Panc1 (cell line): ENCODE results near the gene SEC14L5. TPM values are rescaled to one million over a fixed set of nuclear protein-coding genes. Genes with fewer than 3 reads are reported as not detected.

ENCODE experiments used
- ATAC-seq: fragments of 200-7000 bp; cut with Tn5 transposase; 2 replicates; pipeline ENCODE4 v1.9.1; 2020; ENCODE audit warnings: mild to moderate bottlenecking, moderate library complexity
- BruUV-seq: library from RNA; stranded (reverse); fragments of 400-500 nt; replicated peaks from 2 replicates; lab custom pipeline; 2021; lab: Mats Ljungman, UMichigan
- CTCF ChIA-PET: fragments of 300-600 bp; sonication (Branson Sonifier 250); formaldehyde crosslinking; loops from one replicate; lab custom pipeline; 2022; ENCODE audit warnings: antibody characterized with exemption; lab: Charles Lee
- POLR2A ChIA-PET: fragments of 300-600 bp; sonication (Branson Sonifier 250); formaldehyde crosslinking; loops from one replicate; lab custom pipeline; 2022; ENCODE audit warnings: antibody characterized with exemption; lab: Charles Lee
- DNase-seq: peaks from one replicate; pipeline ENCODE4 v3.0.0-alpha.2; 2010; ENCODE audit warnings: low read depth, low spot score
- H3K27ac ChIP-seq: 2 replicates; pipeline ENCODE4 v1.5.1; 2011; ENCODE audit warnings: mild to moderate bottlenecking, low read length, inconsistent platforms
- H3K27me3 ChIP-seq: fragments of 200-500 bp; sonication (Bioruptor generic); 2 replicates; pipeline ENCODE4 v1.6.0; 2014; ENCODE audit warnings: low read length, inconsistent platforms; ENCODE audit not compliant: control insufficient read depth, insufficient read depth
- H3K36me3 ChIP-seq: fragments of 200-500 bp; sonication (Bioruptor generic); 2 replicates; pipeline ENCODE4 v1.5.1; 2014; ENCODE audit warnings: inconsistent platforms, mild to moderate bottlenecking, low read length, moderate library complexity; ENCODE audit not compliant: control insufficient read depth, insufficient read depth
- H3K4me1 ChIP-seq: 2 replicates; pipeline ENCODE4 v1.5.1; 2011; ENCODE audit warnings: inconsistent platforms, mild to moderate bottlenecking, low read length, moderate library complexity; ENCODE audit not compliant: control insufficient read depth, insufficient read depth
- H3K4me3 ChIP-seq, 2 experiments: 2 replicates each; pipeline ENCODE4 v1.5.1; 2011 to 2012; ENCODE audit warnings: low read depth in 2 of 2, low read length in 2 of 2, mild to moderate bottlenecking in 2 of 2, inconsistent platforms in 1 of 2, moderate library complexity in 1 of 2
- H3K9me3 ChIP-seq: fragments of 200-500 bp; sonication (Bioruptor generic); 2 replicates; pipeline ENCODE4 v1.5.1; 2014; ENCODE audit warnings: low read depth, mild to moderate bottlenecking, inconsistent platforms, low read length, moderate library complexity; ENCODE audit not compliant: control insufficient read depth, insufficient read depth
- POLR2AphosphoS5 ChIP-seq: IDR thresholded peaks from 2 replicates; pipeline ENCODE4 v1.6.1; 2012; ENCODE audit warnings: mild to moderate bottlenecking, low read depth, low read length, moderate library complexity
- SIN3A ChIP-seq: IDR thresholded peaks from 2 replicates; pipeline ENCODE4 v1.6.1; 2012; ENCODE audit warnings: low read depth, mild to moderate bottlenecking, low read length, moderate library complexity, borderline replicate concordance; ENCODE audit not compliant: insufficient read depth
- TCF7L2 ChIP-seq: IDR thresholded peaks from 2 replicates; pipeline ENCODE4 v1.6.1; 2011; ENCODE audit warnings: mild to moderate bottlenecking, low read depth, low read length, inconsistent platforms
- in situ Hi-C: cut with HindIII; loops from 2 replicates; pipeline ENCODE4 v1.10.0; 2016; ENCODE audit warnings: low sequenced_read_pairs, low pct_unique_long_range_greater_than_20kb
- intact Hi-C: fragments of 100-400 bp; cut with micrococcal nuclease; formaldehyde crosslinking; loops from one replicate; pipeline ENCODE4 v1.10.0; 2022; ENCODE audit not compliant: unreplicated experiment
- total RNA-seq: library from RNA; stranded (reverse); gene quantifications from one replicate; pipeline ENCODE4 v1.2.1, GENCODE V29; 2021; ENCODE audit not compliant: unreplicated experiment
- TF ChIP-seq, protein P1 (sequence below): fragments of 450-650 bp; IDR thresholded peaks from 2 replicates; pipeline ENCODE4 v1.5.1; 2017; ENCODE audit warnings: mild to moderate bottlenecking
- TF ChIP-seq, protein P2 (sequence below), 2 experiments: IDR thresholded peaks; 2 replicates each; pipeline ENCODE4 v1.6.1; 2011 to 2012; ENCODE audit warnings: low read depth in 2 of 2, control low read depth in 1 of 2, low read length in 1 of 2, mild to moderate bottlenecking in 1 of 2, moderate library complexity in 1 of 2; ENCODE audit not compliant: insufficient read depth in 1 of 2

The SEC14L5 gene
- total RNA-seq, 1 experiment from 2014 or later: 0.26 TPM

GRCh38 chr16:5060073-5060641 is 102.0 kb downstream of the SEC14L5 start:
- in situ Hi-C loops: no loop called here
- H3K27ac ChIP-seq: no peak overlapping the region
- intact Hi-C loops: no loop called here
- no TSS peak for BruUV-seq
- no peaks in the 10 kb centered on the region for H3K9me3 ChIP-seq
- POLR2A ChIA-PET: interaction anchor here (0.6 kb wide), 1 partner anchor 209 kb away, joined by 4 read pairs; no protein-coding TSS in a partner anchor
- ATAC-seq (no peak), DNase-seq (no peak)
- H3K4me1 ChIP-seq: no peaks in the 10 kb centered on the region
- no peak for TF ChIP-seq POLR2AphosphoS5
- no peak for TF ChIP-seq TCF7L2
- TF ChIP-seq, protein P1, sequence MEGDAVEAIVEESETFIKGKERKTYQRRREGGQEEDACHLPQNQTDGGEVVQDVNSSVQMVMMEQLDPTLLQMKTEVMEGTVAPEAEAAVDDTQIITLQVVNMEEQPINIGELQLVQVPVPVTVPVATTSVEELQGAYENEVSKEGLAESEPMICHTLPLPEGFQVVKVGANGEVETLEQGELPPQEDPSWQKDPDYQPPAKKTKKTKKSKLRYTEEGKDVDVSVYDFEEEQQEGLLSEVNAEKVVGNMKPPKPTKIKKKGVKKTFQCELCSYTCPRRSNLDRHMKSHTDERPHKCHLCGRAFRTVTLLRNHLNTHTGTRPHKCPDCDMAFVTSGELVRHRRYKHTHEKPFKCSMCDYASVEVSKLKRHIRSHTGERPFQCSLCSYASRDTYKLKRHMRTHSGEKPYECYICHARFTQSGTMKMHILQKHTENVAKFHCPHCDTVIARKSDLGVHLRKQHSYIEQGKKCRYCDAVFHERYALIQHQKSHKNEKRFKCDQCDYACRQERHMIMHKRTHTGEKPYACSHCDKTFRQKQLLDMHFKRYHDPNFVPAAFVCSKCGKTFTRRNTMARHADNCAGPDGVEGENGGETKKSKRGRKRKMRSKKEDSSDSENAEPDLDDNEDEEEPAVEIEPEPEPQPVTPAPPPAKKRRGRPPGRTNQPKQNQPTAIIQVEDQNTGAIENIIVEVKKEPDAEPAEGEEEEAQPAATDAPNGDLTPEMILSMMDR: no peak
- TF ChIP-seq, protein P2, sequence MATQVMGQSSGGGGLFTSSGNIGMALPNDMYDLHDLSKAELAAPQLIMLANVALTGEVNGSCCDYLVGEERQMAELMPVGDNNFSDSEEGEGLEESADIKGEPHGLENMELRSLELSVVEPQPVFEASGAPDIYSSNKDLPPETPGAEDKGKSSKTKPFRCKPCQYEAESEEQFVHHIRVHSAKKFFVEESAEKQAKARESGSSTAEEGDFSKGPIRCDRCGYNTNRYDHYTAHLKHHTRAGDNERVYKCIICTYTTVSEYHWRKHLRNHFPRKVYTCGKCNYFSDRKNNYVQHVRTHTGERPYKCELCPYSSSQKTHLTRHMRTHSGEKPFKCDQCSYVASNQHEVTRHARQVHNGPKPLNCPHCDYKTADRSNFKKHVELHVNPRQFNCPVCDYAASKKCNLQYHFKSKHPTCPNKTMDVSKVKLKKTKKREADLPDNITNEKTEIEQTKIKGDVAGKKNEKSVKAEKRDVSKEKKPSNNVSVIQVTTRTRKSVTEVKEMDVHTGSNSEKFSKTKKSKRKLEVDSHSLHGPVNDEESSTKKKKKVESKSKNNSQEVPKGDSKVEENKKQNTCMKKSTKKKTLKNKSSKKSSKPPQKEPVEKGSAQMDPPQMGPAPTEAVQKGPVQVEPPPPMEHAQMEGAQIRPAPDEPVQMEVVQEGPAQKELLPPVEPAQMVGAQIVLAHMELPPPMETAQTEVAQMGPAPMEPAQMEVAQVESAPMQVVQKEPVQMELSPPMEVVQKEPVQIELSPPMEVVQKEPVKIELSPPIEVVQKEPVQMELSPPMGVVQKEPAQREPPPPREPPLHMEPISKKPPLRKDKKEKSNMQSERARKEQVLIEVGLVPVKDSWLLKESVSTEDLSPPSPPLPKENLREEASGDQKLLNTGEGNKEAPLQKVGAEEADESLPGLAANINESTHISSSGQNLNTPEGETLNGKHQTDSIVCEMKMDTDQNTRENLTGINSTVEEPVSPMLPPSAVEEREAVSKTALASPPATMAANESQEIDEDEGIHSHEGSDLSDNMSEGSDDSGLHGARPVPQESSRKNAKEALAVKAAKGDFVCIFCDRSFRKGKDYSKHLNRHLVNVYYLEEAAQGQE (IDR thresholded peaks at IDR 0.05; ENCODE audit: insufficient read depth in 1 of 2, low read depth in 2 of 2, low read length in 1 of 2): no peak
- no peak for TF ChIP-seq SIN3A
- H3K36me3 ChIP-seq: no peaks in the 10 kb centered on the region
- H3K4me3 ChIP-seq: no peak overlapping the region
- CTCF ChIA-PET: no interaction called here
- no peaks in the 10 kb centered on the region; the same call in 1 of the 2 replicates for H3K27me3 ChIP-seq

- no peak for ATAC-seq
- no TSS peak for BruUV-seq
- ChIA-PET CTCF (no interaction called here), POLR2A (no interaction called here)
- H3K36me3 ChIP-seq: no peaks in the 10 kb centered on the region
- H3K27ac ChIP-seq: no peak overlapping the region
- H3K27me3 ChIP-seq: no peaks in the 10 kb centered on the region; the same call in 1 of the 2 replicates
- DNase-seq: no peak
- no peaks in the 10 kb centered on the region for H3K9me3 ChIP-seq
- intact Hi-C loops (no loop called here), in situ Hi-C loops (no loop called here)
- H3K4me3 ChIP-seq: no peak overlapping the region
- no peaks in the 10 kb centered on the region for H3K4me1 ChIP-seq
- TF ChIP-seq POLR2AphosphoS5 (no peak), TCF7L2 (no peak), SIN3A (no peak)
- TF ChIP-seq, protein P1: no peak
- TF ChIP-seq, protein P2 (IDR thresholded peaks at IDR 0.05; ENCODE audit: insufficient read depth in 1 of 2, low read depth in 2 of 2, low read length in 1 of 2): no peak
Observed at GRCh38 chr16:5062051-5062450, 103.9 kb downstream of the SEC14L5 start.
